HG02571 (cell line): ENCODE measurements around the gene ENSA.
A peak's percentile ranks its signal among the peaks of the same experiment; 100 is the strongest.
"Not testable (repeated sequence)": the region's sequence is repeated elsewhere in the genome, so short reads cannot be mapped to it uniquely, and the experiment has no call there.

Experiments used
- ATAC-seq: cut with Tn5 transposase; IDR thresholded peaks from one replicate; pipeline ENCODE4 v1.9.1; 2021; ENCODE audit warnings: mild to moderate bottlenecking, moderate library complexity; ENCODE audit not compliant: unreplicated experiment

The ENSA gene

GRCh38 chr1:150629115-150629928 lies at the start of gene ENSA:
Gene ENSA (minus strand): TSS chr1:150629612. CDS start chr1:150629470, 142 bp downstream.
- ATAC-seq: peak; percentile 89

GRCh38 chr1:150678988-150679387 lies 49.6 kb upstream of the ENSA start:
- no peak for ATAC-seq

GRCh38 chr1:150674881-150675280 lies 45.5 kb upstream of the ENSA start:
- ATAC-seq: no peak

- ATAC-seq: no peak
These were observed 33.9 kb upstream of the ENSA start for GRCh38 chr1:150663321-150663720.

GRCh38 chr1:150662811-150663210 lies 33.4 kb upstream of the ENSA start:
- no peak for ATAC-seq

GRCh38 chr1:150661156-150661555 lies 31.7 kb upstream of the ENSA start:
- no peak for ATAC-seq

GRCh38 chr1:150660584-150660983 lies 31.2 kb upstream of the ENSA start:
- ATAC-seq: no peak

GRCh38 chr1:150657064-150657463 lies 27.7 kb upstream of the ENSA start:
- ATAC-seq: not testable (repeated sequence)

- not testable (repeated sequence) for ATAC-seq
These were observed 25.2 kb upstream of the ENSA start for GRCh38 chr1:150654635-150655034.

GRCh38 chr1:150650193-150650592 lies 20.8 kb upstream of the ENSA start:
- ATAC-seq: no peak

- no peak for ATAC-seq
These were observed 20.1 kb upstream of the ENSA start for GRCh38 chr1:150649441-150650075.

- no peak for ATAC-seq
These were observed 12.9 kb upstream of the ENSA start for GRCh38 chr1:150642296-150642695.

GRCh38 chr1:150641126-150641815 lies 11.9 kb upstream of the ENSA start:
- not testable (repeated sequence) for ATAC-seq

- ATAC-seq: not testable (repeated sequence)
These were observed 9.0 kb upstream of the ENSA start for GRCh38 chr1:150638430-150638829.

GRCh38 chr1:150634839-150635622 lies 5.6 kb upstream of the ENSA start:
- ATAC-seq: not testable (repeated sequence)

- ATAC-seq: no peak
These were observed 672 bp downstream of the ENSA start for GRCh38 chr1:150628766-150629114.

GRCh38 chr1:150627826-150628410 lies 1.5 kb downstream of the ENSA start:
- no peak for ATAC-seq

GRCh38 chr1:150626150-150626549 lies 3.3 kb downstream of the ENSA start:
- no peak for ATAC-seq

- ATAC-seq: not testable (repeated sequence)
These were observed 4.9 kb downstream of the ENSA start for GRCh38 chr1:150624546-150624945.

GRCh38 chr1:150624134-150624533 lies 5.3 kb downstream of the ENSA start:
- not testable (repeated sequence) for ATAC-seq
